ENCODE measurements around the gene MYLK.
A peak's percentile ranks its signal among the peaks of the same experiment; 100 is the strongest.

The MYLK gene

GRCh38 chr3:123672429-123673146, 211.5 kb downstream of the MYLK start:
- no peak for DNase-seq (ENCODE audit: low spot score)

GRCh38 chr3:123670743-123671142, 213.4 kb downstream of the MYLK start:
- no peak for DNase-seq (ENCODE audit: low spot score)

GRCh38 chr3:123668906-123669305, 215.2 kb downstream of the MYLK start:
- DNase-seq (ENCODE audit: low spot score), result no peak

GRCh38 chr3:123667784-123668183, 216.3 kb downstream of the MYLK start:
- DNase-seq (ENCODE audit: low spot score), result peak; percentile 26

GRCh38 chr3:123664753-123665152, 219.4 kb downstream of the MYLK start:
- no peak for DNase-seq (ENCODE audit: low spot score)

- no peak for DNase-seq (ENCODE audit: low spot score)
Measured at GRCh38 chr3:123663977-123664376, 220.2 kb downstream of the MYLK start.

GRCh38 chr3:123661973-123662372, 222.2 kb downstream of the MYLK start:
- DNase-seq (ENCODE audit: low spot score), result no peak

- peak; percentile 92 for DNase-seq (ENCODE audit: low spot score)
Measured at GRCh38 chr3:123660900-123661299, 223.2 kb downstream of the MYLK start.

GRCh38 chr3:123660141-123660675, 223.9 kb downstream of the MYLK start:
- DNase-seq (ENCODE audit: low spot score), result peak; percentile 45

GRCh38 chr3:123658852-123659206, 225.3 kb downstream of the MYLK start:
- no peak for DNase-seq (ENCODE audit: low spot score)

- peak; percentile 59 for DNase-seq (ENCODE audit: low spot score)
Measured at GRCh38 chr3:123658118-123658851, 225.8 kb downstream of the MYLK start.

- DNase-seq (ENCODE audit: low spot score), result no peak
Measured at GRCh38 chr3:123657568-123657967, 226.6 kb downstream of the MYLK start.

- no peak for DNase-seq (ENCODE audit: low spot score)
Measured at GRCh38 chr3:123657111-123657510, 227.0 kb downstream of the MYLK start.

GRCh38 chr3:123656691-123657090, 227.4 kb downstream of the MYLK start:
- no peak for DNase-seq (ENCODE audit: low spot score)

GRCh38 chr3:123656274-123656673, 227.9 kb downstream of the MYLK start:
- DNase-seq (ENCODE audit: low spot score), result no peak

GRCh38 chr3:123655400-123655799, 228.7 kb downstream of the MYLK start:
- DNase-seq (ENCODE audit: low spot score), result no peak

- peak; percentile 80 for DNase-seq (ENCODE audit: low spot score)
Measured at GRCh38 chr3:123653221-123653682, 230.9 kb downstream of the MYLK start.

GRCh38 chr3:123652342-123652984, 231.7 kb downstream of the MYLK start:
- DNase-seq (ENCODE audit: low spot score), result peak; percentile 79

GRCh38 chr3:123651449-123652341, 232.4 kb downstream of the MYLK start:
- DNase-seq (ENCODE audit: low spot score), result no peak

- DNase-seq (ENCODE audit: low spot score), result no peak
Measured at GRCh38 chr3:123650101-123650500, 234.0 kb downstream of the MYLK start.

- no peak for DNase-seq (ENCODE audit: low spot score)
Measured at GRCh38 chr3:123648696-123649405, 235.3 kb downstream of the MYLK start.

Measured in hepatic stellate cell (primary cell).